A549 treated with RU486 at 1 μM for 4 hours (cell line): ENCODE measurements around the gene GATA2. TPM values are rescaled to one million over a fixed set of nuclear protein-coding genes. Genes with fewer than 3 reads are reported as not detected.

Experiments used
- total RNA-seq: library from RNA; stranded (reverse); fragments of 200-300 nt; extraction: Qiagen RNA extraction; gene quantifications from 5 replicates; pipeline ENCODE4 v1.2.3, GENCODE V29; 2022; ENCODE audit warnings: low read depth

The GATA2 gene
- 3.8 to 5.4 TPM (median 4.8 TPM) in 5 replicates for total RNA-seq

DNA sequence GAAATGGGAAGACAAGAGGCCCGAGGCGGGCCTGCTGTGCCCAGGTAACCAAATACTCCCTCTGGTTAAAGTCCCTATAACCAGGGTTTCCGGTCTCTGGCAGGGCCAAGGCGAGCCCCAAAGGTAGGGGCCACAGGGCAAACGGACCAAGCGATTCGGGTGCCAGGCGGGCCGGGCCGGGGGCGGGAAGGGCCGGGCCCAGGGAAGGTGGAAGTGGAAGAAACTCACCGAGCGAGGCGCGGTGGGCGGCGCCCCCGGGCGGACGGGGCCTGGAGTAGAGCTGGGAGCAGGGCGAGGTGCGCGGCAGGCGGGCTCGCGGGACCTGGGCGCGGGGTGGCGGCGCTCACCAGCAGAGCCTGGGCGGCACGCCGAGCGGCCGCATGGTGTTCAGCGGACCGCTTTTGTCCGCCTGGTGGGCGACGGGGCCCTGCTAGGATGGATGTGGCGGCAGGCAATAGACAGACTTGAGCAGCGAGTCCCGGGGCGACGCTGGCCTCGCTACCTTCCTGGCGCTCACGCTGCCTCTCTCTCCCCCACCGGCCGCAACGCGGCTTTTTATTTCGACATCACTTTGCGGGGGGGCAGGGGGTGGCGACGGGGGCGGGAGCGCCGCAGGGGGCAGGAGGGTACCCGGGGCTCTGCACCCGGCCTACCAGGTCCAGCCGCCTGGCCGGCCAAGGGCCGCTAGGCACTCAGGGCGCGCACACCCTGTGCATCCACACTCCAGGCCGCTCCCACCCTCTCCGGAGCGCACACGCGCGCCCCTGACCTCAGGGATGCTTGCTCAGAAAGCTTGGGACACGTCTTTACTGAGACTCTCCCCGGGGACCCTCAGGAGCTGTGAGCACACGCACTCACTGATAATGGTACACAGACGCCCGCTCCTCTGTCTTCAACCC, at the start of gene GATA2:
GATA2 (minus strand) TSS at position 531 of the 899 bp plus-strand sequence. CDS start 6,170 bp downstream, outside the sequence.

DNA sequence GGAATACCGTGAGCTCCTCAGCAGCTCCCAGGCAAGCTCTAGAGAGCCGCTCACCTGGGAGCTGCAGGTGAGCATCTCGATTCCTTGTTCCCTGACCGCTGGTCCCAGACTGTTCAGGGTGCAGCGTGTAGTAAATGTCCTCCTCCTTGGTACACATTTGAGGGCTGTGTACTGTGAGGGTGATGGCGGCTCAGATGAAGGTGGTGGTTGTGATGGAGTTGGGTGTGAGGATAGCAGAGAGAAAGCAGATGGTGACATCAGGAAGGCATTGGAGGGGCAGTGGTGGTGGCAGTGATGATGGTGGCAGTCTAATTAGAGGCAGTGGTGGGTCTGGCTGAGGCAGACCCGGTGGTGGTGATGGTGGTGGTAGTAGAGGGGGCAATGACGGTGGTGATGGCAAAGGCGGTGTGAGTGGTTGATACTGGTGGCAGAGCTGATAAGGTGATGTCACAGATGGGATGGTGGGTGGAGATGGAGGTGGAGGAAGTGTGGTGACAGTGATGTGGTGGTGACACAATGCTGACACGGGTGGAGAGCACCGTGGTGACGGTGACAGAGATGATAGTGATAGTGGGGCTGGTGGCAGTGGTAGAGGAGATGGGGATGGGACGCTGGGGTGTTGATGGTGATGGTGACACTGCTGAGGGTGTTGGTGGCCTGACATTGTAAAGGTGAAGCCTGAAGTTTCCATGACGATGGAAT, 26.0 kb downstream of the GATA2 start, which contains the start of gene DNAJB8:
DNAJB8 (minus strand) TSS at position 51 of the 702 bp plus-strand sequence. CDS start 3,645 bp downstream, outside the sequence.

Other genes starting within 250 kb of the GATA2 start
- not detected in 5 replicates for gene DNAJB8, start 26.3 kb downstream of the GATA2 start, total RNA-seq
- 157 to 171 TPM (median 165 TPM) in 5 replicates for gene RPN1, start 157.6 kb upstream of the GATA2 start, total RNA-seq
- gene RAB7A, start 233.0 kb upstream of the GATA2 start, total RNA-seq: 165 to 211 TPM (median 184 TPM) in 5 replicates